ENCODE results near the gene CYBB.
A peak's percentile ranks its signal among the peaks of the same experiment; 100 is the strongest.

CYBB gene

GRCh38 chrX:37783305-37783704 is 3.4 kb downstream of the CYBB start:
- Histone ChIP-seq H2AFZ (ENCODE audit: low read depth, low read length, severe bottlenecking) (no peak overlapping the region), H3K9ac (ENCODE audit: low read length) (0 out of 2 replicates have a peak overlapping the region, but pooled peaks have one; percentile 18), H4K20me1 (ENCODE audit: low read depth, low read length) (no peaks in the 10 kb centered on the region), H3K4me3 (ENCODE audit: insufficient read depth, low read length, poor library complexity, severe bottlenecking) (no peak overlapping the region), H3K27ac (ENCODE audit: low read depth, low read length) (peak overlapping the region; percentile 95), H3K27me3 (ENCODE audit: low read length) (no peaks in the 10 kb centered on the region), H3F3A (ENCODE audit: insufficient read depth) (peaks cover 43% of the 10 kb centered on the region), H3K4me2 (ENCODE audit: low read depth, low read length, poor library complexity, severe bottlenecking) (peak overlapping the region; percentile 73), H3K9me2 (replicated peaks; ENCODE audit: insufficient read depth, low read length) (no peaks in the 10 kb centered on the region), H3K9me3 (ENCODE audit: insufficient read depth, low read length) (no peaks in the 10 kb centered on the region), H3K79me2 (ENCODE audit: insufficient read depth, low read length) (peaks cover 15% of the 10 kb centered on the region; the same call in 1 of the 2 replicates), H3K36me3 (ENCODE audit: low read length) (no peaks in the 10 kb centered on the region)
- no peak for TF ChIP-seq CTCF (IDR thresholded peaks at IDR 0.05; ENCODE audit: insufficient read depth, low read length, poor library complexity, severe bottlenecking)
- TF ChIP-seq EZH2phosphoT487 (conservative IDR thresholded peaks at IDR 0.05; ENCODE audit: low read length): no peak

GRCh38 chrX:37785569-37785968 is 5.7 kb downstream of the CYBB start:
- peak overlapping the region; percentile 73 for H3K4me2 ChIP-seq (ENCODE audit: low read depth, low read length, poor library complexity, severe bottlenecking)
- H3K9me2 ChIP-seq (replicated peaks; ENCODE audit: insufficient read depth, low read length): no peaks in the 10 kb centered on the region
- H3F3A ChIP-seq (ENCODE audit: insufficient read depth): peaks cover 43% of the 10 kb centered on the region
- peaks cover 9% of the 10 kb centered on the region; the same call in 1 of the 2 replicates for H3K79me2 ChIP-seq (ENCODE audit: insufficient read depth, low read length)
- TF ChIP-seq CTCF (IDR thresholded peaks at IDR 0.05; ENCODE audit: insufficient read depth, low read length, poor library complexity, severe bottlenecking) (no peak), EZH2phosphoT487 (conservative IDR thresholded peaks at IDR 0.05; ENCODE audit: low read length) (no peak)
- H2AFZ ChIP-seq (ENCODE audit: low read depth, low read length, severe bottlenecking): no peak overlapping the region
- H3K27ac ChIP-seq (ENCODE audit: low read depth, low read length): peak overlapping the region; percentile 95
- H4K20me1 ChIP-seq (ENCODE audit: low read depth, low read length): no peaks in the 10 kb centered on the region
- no peaks in the 10 kb centered on the region for H3K9me3 ChIP-seq (ENCODE audit: insufficient read depth, low read length)
- H3K4me3 ChIP-seq (ENCODE audit: insufficient read depth, low read length, poor library complexity, severe bottlenecking): peak overlapping the region; percentile 33
- no peaks in the 10 kb centered on the region for H3K27me3 ChIP-seq (ENCODE audit: low read length)
- H3K36me3 ChIP-seq (ENCODE audit: low read length): no peaks in the 10 kb centered on the region
- peak overlapping the region; percentile 25; the same call in 1 of the 2 replicates for H3K9ac ChIP-seq (ENCODE audit: low read length)

DNA sequence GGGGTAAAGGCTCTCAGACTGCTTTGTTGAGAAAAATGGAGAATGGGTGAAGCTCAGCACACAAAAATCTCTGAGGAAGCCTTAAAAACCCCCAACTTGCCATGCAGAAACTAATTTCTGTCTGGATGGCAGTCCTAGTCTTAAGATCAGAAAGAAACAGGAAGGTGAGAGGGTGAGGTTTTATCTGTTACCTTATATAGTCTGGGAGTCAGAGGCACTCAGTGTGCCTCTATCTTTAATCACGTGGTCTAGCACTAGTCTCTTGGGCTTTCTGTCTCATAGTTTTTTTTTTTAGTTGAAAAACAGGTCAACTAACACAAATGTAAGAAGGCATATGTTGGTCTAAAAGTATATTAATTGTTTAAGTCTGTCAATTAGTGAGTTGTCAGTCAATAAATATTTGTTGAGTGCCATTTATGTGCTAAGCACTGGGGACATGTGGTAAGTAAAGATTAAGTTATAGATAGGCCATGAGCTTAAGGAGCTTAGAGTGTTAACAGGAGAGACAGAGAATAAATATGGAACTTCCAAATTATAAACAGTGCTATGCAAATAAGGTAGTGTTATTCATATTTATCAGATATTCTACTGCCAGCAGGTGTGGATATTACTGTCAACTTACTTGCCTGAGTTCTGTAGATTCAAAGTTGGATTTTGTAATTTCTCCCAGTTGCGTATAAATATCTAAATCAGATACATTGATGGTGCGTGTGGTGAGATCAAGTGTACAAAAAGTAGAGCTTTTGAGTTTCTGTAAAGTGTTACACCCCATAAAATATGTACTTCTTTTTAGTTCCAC is 7.0 kb downstream of the CYBB start:
- no peaks in the 10 kb centered on the region for H4K20me1 ChIP-seq (ENCODE audit: low read depth, low read length)
- TF ChIP-seq EZH2phosphoT487 (conservative IDR thresholded peaks at IDR 0.05; ENCODE audit: low read length): no peak
- no peak for TF ChIP-seq CTCF (IDR thresholded peaks at IDR 0.05; ENCODE audit: insufficient read depth, low read length, poor library complexity, severe bottlenecking)
- H3K27ac ChIP-seq (ENCODE audit: low read depth, low read length): peak overlapping the region; percentile 95
- peak overlapping the region; percentile 33 for H3K4me3 ChIP-seq (ENCODE audit: insufficient read depth, low read length, poor library complexity, severe bottlenecking)
- H3K79me2 ChIP-seq (ENCODE audit: insufficient read depth, low read length): no peaks in the 10 kb centered on the region
- peaks cover 43% of the 10 kb centered on the region for H3F3A ChIP-seq (ENCODE audit: insufficient read depth)
- no peak overlapping the region for H2AFZ ChIP-seq (ENCODE audit: low read depth, low read length, severe bottlenecking)
- peaks cover 1% of the 10 kb centered on the region; the same call in 1 of the 2 replicates for H3K36me3 ChIP-seq (ENCODE audit: low read length)
- H3K9me2 ChIP-seq (replicated peaks; ENCODE audit: insufficient read depth, low read length): no peaks in the 10 kb centered on the region
- peak overlapping the region; percentile 25 for H3K9ac ChIP-seq (ENCODE audit: low read length)
- H3K9me3 ChIP-seq (ENCODE audit: insufficient read depth, low read length): no peaks in the 10 kb centered on the region
- no peaks in the 10 kb centered on the region for H3K27me3 ChIP-seq (ENCODE audit: low read length)
- peak overlapping the region; percentile 73 for H3K4me2 ChIP-seq (ENCODE audit: low read depth, low read length, poor library complexity, severe bottlenecking)

Measured in SU-DHL-6 (cell line).